ENCODE data around the gene DLEC1. TPM values are rescaled to one million over a fixed set of nuclear protein-coding genes. Genes with fewer than 3 reads are reported as not detected.

DLEC1 gene
- total RNA-seq = under 0.01 and 0.29 TPM in 2 replicates

DNA sequence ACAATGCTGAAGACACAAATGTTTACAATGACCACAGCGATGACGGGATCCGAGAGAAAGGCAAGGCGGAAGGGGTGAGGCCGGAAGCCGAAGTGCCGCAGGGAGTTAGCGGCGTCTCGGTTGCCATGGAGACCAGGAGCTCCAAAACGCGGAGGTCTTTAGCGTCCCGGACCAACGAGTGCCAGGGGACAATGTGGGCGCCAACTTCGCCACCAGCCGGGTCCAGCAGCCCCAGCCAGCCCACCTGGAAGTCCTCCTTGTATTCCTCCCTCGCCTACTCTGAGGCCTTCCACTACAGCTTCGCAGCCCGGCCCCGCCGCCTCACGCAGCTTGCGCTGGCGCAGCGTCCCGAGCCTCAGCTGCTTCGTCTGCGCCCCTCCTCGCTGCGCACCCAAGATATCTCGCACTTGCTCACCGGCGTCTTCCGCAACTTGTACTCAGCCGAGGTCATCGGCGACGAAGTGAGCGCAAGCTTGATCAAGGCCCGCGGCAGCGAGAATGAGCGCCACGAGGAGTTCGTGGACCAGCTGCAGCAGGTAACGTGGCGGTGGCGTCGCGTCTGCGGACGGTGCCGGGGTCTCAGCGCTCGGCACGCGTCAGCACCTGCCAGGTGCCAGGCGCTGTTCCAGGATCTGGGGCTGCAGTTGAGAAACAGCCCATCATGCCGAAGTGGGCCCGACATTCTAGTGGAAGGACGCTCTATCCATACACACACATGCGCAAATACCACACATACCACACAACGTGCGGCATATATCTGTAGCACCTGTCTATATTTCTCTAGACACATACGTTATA is at the start of gene DLEC1:
Gene DLEC1, plus strand, starts transcription at position 108 of the 798 bp plus-strand sequence. Its CDS starts 18 bp downstream, at position 126.
- Histone ChIP-seq H3K4me3 (ENCODE audit: insufficient read depth, low read length) (peak within 1 kb of the TSS; percentile 72), H3K27me3 (ENCODE audit: insufficient read depth, low read length) (peaks cover 10% of the 10 kb centered on the region), H3K36me3 (ENCODE audit: insufficient read depth, low read length) (no peaks in the 10 kb centered on the region)

GRCh38 chr3:37989821-37990480 is 49.1 kb upstream of the DLEC1 start:
- TF ChIP-seq, protein P1, sequence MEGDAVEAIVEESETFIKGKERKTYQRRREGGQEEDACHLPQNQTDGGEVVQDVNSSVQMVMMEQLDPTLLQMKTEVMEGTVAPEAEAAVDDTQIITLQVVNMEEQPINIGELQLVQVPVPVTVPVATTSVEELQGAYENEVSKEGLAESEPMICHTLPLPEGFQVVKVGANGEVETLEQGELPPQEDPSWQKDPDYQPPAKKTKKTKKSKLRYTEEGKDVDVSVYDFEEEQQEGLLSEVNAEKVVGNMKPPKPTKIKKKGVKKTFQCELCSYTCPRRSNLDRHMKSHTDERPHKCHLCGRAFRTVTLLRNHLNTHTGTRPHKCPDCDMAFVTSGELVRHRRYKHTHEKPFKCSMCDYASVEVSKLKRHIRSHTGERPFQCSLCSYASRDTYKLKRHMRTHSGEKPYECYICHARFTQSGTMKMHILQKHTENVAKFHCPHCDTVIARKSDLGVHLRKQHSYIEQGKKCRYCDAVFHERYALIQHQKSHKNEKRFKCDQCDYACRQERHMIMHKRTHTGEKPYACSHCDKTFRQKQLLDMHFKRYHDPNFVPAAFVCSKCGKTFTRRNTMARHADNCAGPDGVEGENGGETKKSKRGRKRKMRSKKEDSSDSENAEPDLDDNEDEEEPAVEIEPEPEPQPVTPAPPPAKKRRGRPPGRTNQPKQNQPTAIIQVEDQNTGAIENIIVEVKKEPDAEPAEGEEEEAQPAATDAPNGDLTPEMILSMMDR (IDR thresholded peaks at IDR 0.05; ENCODE audit: extremely low read depth, low read depth, low read length) = no peak
- Histone ChIP-seq H3K36me3 (ENCODE audit: insufficient read depth, low read length) (no peaks in the 10 kb centered on the region), H3K27me3 (ENCODE audit: insufficient read depth, low read length) (no peaks in the 10 kb centered on the region), H3K4me1 (ENCODE audit: insufficient read depth, low read length) (peaks cover 12% of the 10 kb centered on the region), H3K9me3 (ENCODE audit: low read depth, low read length) (no peaks in the 10 kb centered on the region), H3K27ac (ENCODE audit: low read depth, low read length) (no peak overlapping the region), H4K20me1 (ENCODE audit: insufficient read depth, low read length) (no peaks in the 10 kb centered on the region), H3K4me3 (ENCODE audit: insufficient read depth, low read length) (no peak overlapping the region), H2AFZ (ENCODE audit: low read length) (no peak overlapping the region), H3K79me2 (ENCODE audit: insufficient read depth, low read length) (no peaks in the 10 kb centered on the region), H3K4me2 (ENCODE audit: insufficient read depth, low read length) (no peak overlapping the region)
- DNase-seq (ENCODE audit: insufficient read length, low spot score, missing footprints) = peak; percentile 79

More for the DNA sequence above, at the start of gene DLEC1:
- peak; percentile 82 for DNase-seq (ENCODE audit: insufficient read length, low spot score, missing footprints)
- H3K27ac ChIP-seq (ENCODE audit: low read depth, low read length) = no peak within 1 kb of the TSS
- H3K79me2 ChIP-seq (ENCODE audit: insufficient read depth, low read length) = no peaks in the 10 kb centered on the region
- TF ChIP-seq, protein P1 (IDR thresholded peaks at IDR 0.05; ENCODE audit: extremely low read depth, low read depth, low read length) = no peak
- no peaks in the 10 kb centered on the region for H3K9me3 ChIP-seq (ENCODE audit: low read depth, low read length)
- peak within 1 kb of the TSS; percentile 88 for H3K4me2 ChIP-seq (ENCODE audit: insufficient read depth, low read length)
- H2AFZ ChIP-seq (ENCODE audit: low read length) = peak within 1 kb of the TSS; percentile 96
- H3K4me1 ChIP-seq (ENCODE audit: insufficient read depth, low read length) = peaks cover 14% of the 10 kb centered on the region
- H4K20me1 ChIP-seq (ENCODE audit: insufficient read depth, low read length) = no peaks in the 10 kb centered on the region

GRCh38 chr3:37990527-37990926 is 48.5 kb upstream of the DLEC1 start, which contains the start of gene VILL:
TSS of gene VILL (plus strand) at chr3:37990786. CDS start at chr3:37993673, 2,887 bp downstream.
- Histone ChIP-seq H2AFZ (ENCODE audit: low read length) (no peak within 1 kb of the TSS), H4K20me1 (ENCODE audit: insufficient read depth, low read length) (no peaks in the 10 kb centered on the region), H3K9me3 (ENCODE audit: low read depth, low read length) (no peaks in the 10 kb centered on the region), H3K4me1 (ENCODE audit: insufficient read depth, low read length) (peaks cover 13% of the 10 kb centered on the region), H3K4me3 (ENCODE audit: insufficient read depth, low read length) (no peak within 1 kb of the TSS), H3K27ac (ENCODE audit: low read depth, low read length) (no peak within 1 kb of the TSS), H3K27me3 (ENCODE audit: insufficient read depth, low read length) (no peaks in the 10 kb centered on the region), H3K79me2 (ENCODE audit: insufficient read depth, low read length) (no peaks in the 10 kb centered on the region), H3K4me2 (ENCODE audit: insufficient read depth, low read length) (no peak within 1 kb of the TSS), H3K36me3 (ENCODE audit: insufficient read depth, low read length) (no peaks in the 10 kb centered on the region)
- TF ChIP-seq, protein P1 (IDR thresholded peaks at IDR 0.05; ENCODE audit: extremely low read depth, low read depth, low read length) = no peak
- DNase-seq (ENCODE audit: insufficient read length, low spot score, missing footprints) = peak; percentile 48

DNA sequence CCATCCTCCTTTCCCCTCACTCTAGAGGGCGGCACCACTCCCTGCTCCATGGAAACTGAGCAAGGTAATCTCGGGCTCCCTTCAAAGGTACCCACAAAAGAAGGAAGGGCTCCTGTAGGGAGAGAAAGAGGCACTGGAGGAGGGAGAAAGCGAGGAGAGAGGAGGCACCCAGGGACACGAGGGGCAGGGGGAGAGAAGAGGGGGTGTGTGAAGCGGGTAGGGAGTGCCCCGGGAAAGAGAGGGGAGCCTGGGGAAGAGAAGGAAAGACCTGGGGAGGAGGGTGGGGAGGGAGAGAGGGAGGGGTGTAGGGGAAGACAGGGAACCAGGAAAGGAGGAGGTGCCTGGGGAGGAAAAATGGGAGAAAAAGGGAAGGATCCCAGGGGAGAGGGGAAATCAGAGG is 47.9 kb upstream of the DLEC1 start:
- H2AFZ ChIP-seq (ENCODE audit: low read length) = no peak overlapping the region
- DNase-seq (ENCODE audit: insufficient read length, low spot score, missing footprints) = peak; percentile 35
- no peak overlapping the region for H3K4me3 ChIP-seq (ENCODE audit: insufficient read depth, low read length)
- TF ChIP-seq, protein P1 (IDR thresholded peaks at IDR 0.05; ENCODE audit: extremely low read depth, low read depth, low read length) = no peak
- peaks cover 13% of the 10 kb centered on the region for H3K4me1 ChIP-seq (ENCODE audit: insufficient read depth, low read length)
- no peak overlapping the region for H3K27ac ChIP-seq (ENCODE audit: low read depth, low read length)
- H3K27me3 ChIP-seq (ENCODE audit: insufficient read depth, low read length) = no peaks in the 10 kb centered on the region
- H4K20me1 ChIP-seq (ENCODE audit: insufficient read depth, low read length) = no peaks in the 10 kb centered on the region
- H3K79me2 ChIP-seq (ENCODE audit: insufficient read depth, low read length) = no peaks in the 10 kb centered on the region
- peaks cover 3% of the 10 kb centered on the region for H3K36me3 ChIP-seq (ENCODE audit: insufficient read depth, low read length)
- H3K4me2 ChIP-seq (ENCODE audit: insufficient read depth, low read length) = no peak overlapping the region
- no peaks in the 10 kb centered on the region for H3K9me3 ChIP-seq (ENCODE audit: low read depth, low read length)
